H9 (cell line): ENCODE results near the gene DOCK2. TPM values are rescaled to one million over a fixed set of nuclear protein-coding genes. Genes with fewer than 3 reads are reported as not detected.
A peak's percentile ranks its signal among the peaks of the same experiment; 100 is the strongest.

Source experiments
- DNase-seq: peaks from one replicate; pipeline ENCODE4 v3.0.0-alpha.2; 2017
- H2AFZ ChIP-seq: one replicate; pipeline ENCODE4 v1.6.1; 2013; ENCODE audit warnings: mild to moderate bottlenecking, low read length, control low read depth, moderate library complexity
- H2AK5ac ChIP-seq: 2 replicates; pipeline ENCODE4 v1.6.1; 2013; ENCODE audit warnings: low read length, control low read depth, mixed read lengths; ENCODE audit not compliant: insufficient read length
- H2BK120ac ChIP-seq: one replicate; pipeline ENCODE4 v1.6.1; 2013; ENCODE audit warnings: low read depth, mild to moderate bottlenecking, low read length, control low read depth, inconsistent platforms; ENCODE audit not compliant: poor library complexity, severe bottlenecking
- H2BK12ac ChIP-seq: 2 replicates; pipeline ENCODE4 v1.6.1; 2013; ENCODE audit warnings: low read length, control low read depth, mixed read lengths, low read depth; ENCODE audit not compliant: insufficient read length
- H2BK15ac ChIP-seq: 2 replicates; pipeline ENCODE4 v1.6.1; 2013; ENCODE audit warnings: low read depth, low read length, control low read depth
- H2BK20ac ChIP-seq: one replicate; pipeline ENCODE4 v1.6.1; 2013; ENCODE audit warnings: low read depth, mild to moderate bottlenecking, low read length, control low read depth, inconsistent platforms; ENCODE audit not compliant: poor library complexity, severe bottlenecking
- H2BK5ac ChIP-seq: 2 replicates; pipeline ENCODE4 v1.6.1; 2013; ENCODE audit warnings: low read length, control low read depth, mixed read lengths; ENCODE audit not compliant: insufficient read length
- H3K14ac ChIP-seq: 2 replicates; pipeline ENCODE4 v1.6.1; 2013; ENCODE audit warnings: low read length, control low read depth; ENCODE audit not compliant: insufficient read depth
- H3K18ac ChIP-seq: 2 replicates; pipeline ENCODE4 v1.6.1; 2013; ENCODE audit warnings: low read depth, mild to moderate bottlenecking, mixed read lengths, low read length, control low read depth; ENCODE audit not compliant: insufficient read length
- H3K23ac ChIP-seq: 2 replicates; pipeline ENCODE4 v1.6.1; 2013; ENCODE audit warnings: low read length, control low read depth, mixed read lengths, low read depth; ENCODE audit not compliant: insufficient read length
- H3K23me2 ChIP-seq: 2 replicates; pipeline ENCODE4 v1.6.1; 2013; ENCODE audit warnings: low read depth, mild to moderate bottlenecking, mixed read lengths, low read length, control low read depth; ENCODE audit not compliant: insufficient read length, poor library complexity, severe bottlenecking
- H3K27ac ChIP-seq: 2 replicates; pipeline ENCODE4 v1.5.1; 2013; ENCODE audit warnings: low read length, control low read depth, mixed read lengths, low read depth; ENCODE audit not compliant: insufficient read length
- H3K27me3 ChIP-seq: 2 replicates; pipeline ENCODE4 v1.6.1; 2013; ENCODE audit warnings: low read length, control low read depth, inconsistent platforms; ENCODE audit not compliant: insufficient read depth
- H3K4ac ChIP-seq: 2 replicates; pipeline ENCODE4 v1.6.1; 2013; ENCODE audit warnings: low read depth, mild to moderate bottlenecking, control low read depth, inconsistent platforms, low read length, moderate library complexity
- H3K4me1 ChIP-seq: 2 replicates; pipeline ENCODE4 v1.6.1; 2013; ENCODE audit warnings: low read length, control low read depth, inconsistent platforms; ENCODE audit not compliant: insufficient read depth
- H3K4me2 ChIP-seq: 2 replicates; pipeline ENCODE4 v1.6.1; 2013; ENCODE audit warnings: low read length, control low read depth, mixed read lengths; ENCODE audit not compliant: insufficient read length, insufficient read depth
- H3K56ac ChIP-seq: 2 replicates; pipeline ENCODE4 v1.6.1; 2013; ENCODE audit warnings: low read depth, mild to moderate bottlenecking, mixed read lengths, low read length, control low read depth; ENCODE audit not compliant: insufficient read length
- H3K79me1 ChIP-seq: 2 replicates; pipeline ENCODE4 v1.6.1; 2013; ENCODE audit warnings: low read depth, mild to moderate bottlenecking, moderate library complexity, low read length, control low read depth, inconsistent platforms; ENCODE audit not compliant: insufficient read depth, poor library complexity, severe bottlenecking
- H3K79me2 ChIP-seq: 2 replicates; pipeline ENCODE4 v1.6.1; 2013; ENCODE audit warnings: low read length, control low read depth, inconsistent platforms; ENCODE audit not compliant: insufficient read depth
- H3K9ac ChIP-seq: 2 replicates; pipeline ENCODE4 v1.6.1; 2013; ENCODE audit warnings: low read length, control low read depth, mixed read lengths; ENCODE audit not compliant: insufficient read length; ENCODE audit errors: extremely low read depth
- H3K9me3 ChIP-seq: one replicate; pipeline ENCODE4 v1.6.1; 2013; ENCODE audit warnings: low read depth, low read length, inconsistent platforms; ENCODE audit not compliant: control insufficient read depth
- H3T11ph ChIP-seq: one replicate; pipeline ENCODE4 v1.6.1; 2013; ENCODE audit warnings: mild to moderate bottlenecking, low read length, control low read depth, inconsistent platforms
- H4K20me1 ChIP-seq: one replicate; pipeline ENCODE4 v1.6.1; 2013; ENCODE audit not compliant: control insufficient read depth, insufficient read length, insufficient read depth
- H4K5ac ChIP-seq: 2 replicates; pipeline ENCODE4 v1.6.1; 2013; ENCODE audit warnings: low read depth, mild to moderate bottlenecking, mixed read lengths, low read length, control low read depth; ENCODE audit not compliant: insufficient read length
- H4K8ac ChIP-seq: replicated peaks from 2 replicates; pipeline ENCODE4 v1.6.1; 2013; ENCODE audit warnings: low read length, control low read depth, mixed read lengths, low read depth; ENCODE audit not compliant: insufficient read length
- H4K91ac ChIP-seq: 2 replicates; pipeline ENCODE4 v1.6.1; 2013; ENCODE audit warnings: low read depth, mild to moderate bottlenecking, moderate library complexity, mixed read lengths, low read length, control low read depth; ENCODE audit not compliant: insufficient read length
- H3K27ac Mint-ChIP-seq, 3 experiments: 2 replicates in 2 of 3; 3 replicates in 1 of 3; pipeline ENCODE4 v1.8.0; 2020 to 2021; ENCODE audit warnings: mixed read lengths in 3 of 3, mild to moderate bottlenecking in 1 of 3, moderate library complexity in 1 of 3
- H3K27me3 Mint-ChIP-seq: 2 replicates; pipeline ENCODE4 v1.8.0; 2021; ENCODE audit warnings: low read depth, mild to moderate bottlenecking, moderate library complexity, mixed read lengths
- H3K36me3 Mint-ChIP-seq, 3 experiments: 2 replicates in 2 of 3; 3 replicates in 1 of 3; pipeline ENCODE4 v1.8.0; 2020 to 2021; ENCODE audit warnings: low read depth in 3 of 3, mixed read lengths in 3 of 3; ENCODE audit not compliant: insufficient read depth in 1 of 3
- H3K4me1 Mint-ChIP-seq, 2 experiments: 2 replicates each; pipeline ENCODE4 v1.8.0; 2020; ENCODE audit warnings: mixed read lengths in 2 of 2
- H3K4me3 Mint-ChIP-seq, 2 experiments: 2 replicates in 1 of 2; 3 replicates in 1 of 2; pipeline ENCODE4 v1.8.0; 2020 to 2021; ENCODE audit warnings: mild to moderate bottlenecking in 2 of 2, mixed read lengths in 2 of 2, moderate library complexity in 1 of 2
- H3K9me3 Mint-ChIP-seq, 2 experiments: 2 replicates in 1 of 2; 3 replicates in 1 of 2; pipeline ENCODE4 v1.8.0; 2020; ENCODE audit warnings: mild to moderate bottlenecking in 2 of 2, mixed read lengths in 2 of 2, moderate library complexity in 1 of 2
- CTCF ChIP-seq: fragments of 200-600 bp; sonication (generic); conservative IDR thresholded peaks from 3 replicates; pipeline ENCODE4 v1.8.0; 2021; ENCODE audit warnings: antibody characterized with exemption, mild to moderate bottlenecking
- WGBS: extraction: QIAGEN DNeasy Blood & Tissue Kit; methylation state at CpG from one replicate; pipeline ENCODE4 v1.1.7; 2013; ENCODE audit warnings: missing lambda C conversion rate, low lambda C conversion rate, mixed read lengths; ENCODE audit not compliant: insufficient read length; ENCODE audit errors: extremely low coverage; 5-methylcytosine and 5-hydroxymethylcytosine counted together
- total RNA-seq: library from RNA; stranded (reverse); gene quantifications from 2 replicates; pipeline ENCODE4 v1.2.1, GENCODE V29; 2021

The DOCK2 gene
- total RNA-seq, 1 experiment from 2014 or later = 7.8 TPM

GRCh38 chr5:169811023-169811422, 173.9 kb downstream of the DOCK2 start:
- Histone ChIP-seq H2BK120ac (no peak overlapping the region), H3K9me3 (no peaks in the 10 kb centered on the region), H4K5ac (no peak overlapping the region), H4K91ac (no peak overlapping the region), H3K27ac (no peak overlapping the region), H2AK5ac (no peak overlapping the region), H2BK5ac (no peak overlapping the region), H3K18ac (no peak overlapping the region), H3K9ac (no peak overlapping the region), H3K79me1 (no peaks in the 10 kb centered on the region), H3K56ac (no peak overlapping the region), H4K20me1 (no peaks in the 10 kb centered on the region), H2AFZ (no peak overlapping the region), H3K4me2 (no peak overlapping the region), H2BK12ac (no peak overlapping the region), H3K14ac (no peak overlapping the region), H2BK20ac (no peak overlapping the region), H4K8ac (no peak overlapping the region), H3K27me3 (no peaks in the 10 kb centered on the region), H2BK15ac (no peak overlapping the region), H3K23me2 (no peaks in the 10 kb centered on the region), H3K4me1 (peaks cover 13% of the 10 kb centered on the region), H3K4ac (no peak overlapping the region), H3T11ph (no peak overlapping the region), H3K23ac (no peak overlapping the region), H3K79me2 (no peaks in the 10 kb centered on the region)
- no CpG with 5 or more reads among the region's 5 CpGs for WGBS
- Mint-ChIP-seq H3K36me3 (peaks cover 0 to 13% (median 3%) of the 10 kb centered on the region in 3 experiments; a peak in 4 of 7 replicates), H3K27me3 (peaks cover 24% of the 10 kb centered on the region), H3K4me3 (no peak overlapping the region), H3K27ac (peak overlapping the region in 1 of 3 experiments; percentile 61; a peak in 1 of 7 replicates), H3K9me3 (peaks cover 5 to 7% of the 10 kb centered on the region in 2 experiments; a peak in 4 of 5 replicates), H3K4me1 (peaks cover 47 to 56% of the 10 kb centered on the region in 2 experiments)
- DNase-seq = no peak
- no peak for TF ChIP-seq CTCF
